ENCODE results near the gene MAPK10.

DNA sequence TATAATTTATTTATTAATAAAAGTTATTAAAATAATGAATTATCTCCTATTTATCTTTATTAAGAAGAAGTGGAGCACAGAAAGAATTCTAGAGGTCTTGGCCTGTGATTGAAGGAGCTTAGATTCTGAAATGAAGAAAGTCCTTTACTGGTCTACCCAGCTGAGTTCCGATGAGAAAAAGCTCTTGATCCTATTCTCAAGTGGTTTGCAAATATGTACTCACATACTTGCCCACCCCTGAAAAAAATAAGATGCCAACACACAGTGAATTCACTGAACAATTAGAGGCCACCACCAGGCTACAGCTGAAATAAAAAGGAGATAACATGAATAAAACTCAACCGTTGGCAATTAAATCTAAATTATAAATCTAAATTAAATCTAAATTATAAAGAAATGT lies 253.4 kb downstream of the MAPK10 start:
- TF ChIP-seq, protein P1, sequence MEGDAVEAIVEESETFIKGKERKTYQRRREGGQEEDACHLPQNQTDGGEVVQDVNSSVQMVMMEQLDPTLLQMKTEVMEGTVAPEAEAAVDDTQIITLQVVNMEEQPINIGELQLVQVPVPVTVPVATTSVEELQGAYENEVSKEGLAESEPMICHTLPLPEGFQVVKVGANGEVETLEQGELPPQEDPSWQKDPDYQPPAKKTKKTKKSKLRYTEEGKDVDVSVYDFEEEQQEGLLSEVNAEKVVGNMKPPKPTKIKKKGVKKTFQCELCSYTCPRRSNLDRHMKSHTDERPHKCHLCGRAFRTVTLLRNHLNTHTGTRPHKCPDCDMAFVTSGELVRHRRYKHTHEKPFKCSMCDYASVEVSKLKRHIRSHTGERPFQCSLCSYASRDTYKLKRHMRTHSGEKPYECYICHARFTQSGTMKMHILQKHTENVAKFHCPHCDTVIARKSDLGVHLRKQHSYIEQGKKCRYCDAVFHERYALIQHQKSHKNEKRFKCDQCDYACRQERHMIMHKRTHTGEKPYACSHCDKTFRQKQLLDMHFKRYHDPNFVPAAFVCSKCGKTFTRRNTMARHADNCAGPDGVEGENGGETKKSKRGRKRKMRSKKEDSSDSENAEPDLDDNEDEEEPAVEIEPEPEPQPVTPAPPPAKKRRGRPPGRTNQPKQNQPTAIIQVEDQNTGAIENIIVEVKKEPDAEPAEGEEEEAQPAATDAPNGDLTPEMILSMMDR (IDR thresholded peaks at IDR 0.05) = no peak
- no peak for TF ChIP-seq POLR2A (IDR thresholded peaks at IDR 0.05)
